GM19099 (cell line): Measurements from ENCODE around the gene KLHL29.

Experiments used
- POLR2A ChIP-seq: IDR thresholded peaks from 3 replicates; pipeline ENCODE4 v1.6.1; 2011; ENCODE audit warnings: low read depth; ENCODE audit not compliant: insufficient read length; ENCODE audit errors: extremely low read depth

KLHL29 gene

GRCh38 chr2:23718931-23719700 lies 334.1 kb downstream of the KLHL29 start:
- TF ChIP-seq POLR2A = no peak

GRCh38 chr2:23719716-23720115 lies 334.7 kb downstream of the KLHL29 start:
- no peak for TF ChIP-seq POLR2A

GRCh38 chr2:23720705-23721453 lies 335.9 kb downstream of the KLHL29 start:
- TF ChIP-seq POLR2A = no peak

- no peak for TF ChIP-seq POLR2A
Measured at GRCh38 chr2:23721454-23721826, 336.5 kb downstream of the KLHL29 start.

- TF ChIP-seq POLR2A = no peak
Measured at GRCh38 chr2:23722255-23722654, 337.3 kb downstream of the KLHL29 start.

GRCh38 chr2:23734416-23734815 lies 349.4 kb downstream of the KLHL29 start:
- TF ChIP-seq POLR2A = no peak

GRCh38 chr2:23745068-23745725 lies 360.2 kb downstream of the KLHL29 start:
- TF ChIP-seq POLR2A = no peak

GRCh38 chr2:23745726-23746105 lies 360.7 kb downstream of the KLHL29 start:
- TF ChIP-seq POLR2A = no peak

GRCh38 chr2:23746141-23746863 lies 361.3 kb downstream of the KLHL29 start:
- TF ChIP-seq POLR2A = no peak

GRCh38 chr2:23751747-23752265 lies 366.8 kb downstream of the KLHL29 start:
- no peak for TF ChIP-seq POLR2A

- no peak for TF ChIP-seq POLR2A
Measured at GRCh38 chr2:23753291-23754010, 368.5 kb downstream of the KLHL29 start.

- no peak for TF ChIP-seq POLR2A
Measured at GRCh38 chr2:23754970-23755369, 370.0 kb downstream of the KLHL29 start.

- TF ChIP-seq POLR2A = no peak
Measured at GRCh38 chr2:23756593-23757292, 371.8 kb downstream of the KLHL29 start.
